MM.1S (cell line): Measurements from ENCODE around the gene CAMP.

Experiments used
- CTCF ChIP-seq: fragments of 300-600 bp; sonication (generic); IDR thresholded peaks from 2 replicates; pipeline ENCODE4 v1.5.1; 2016; ENCODE audit warnings: antibody characterized with exemption, low read length, mixed read lengths
- EZH2 ChIP-seq: fragments of 300-600 bp; sonication (generic); optimal IDR thresholded peaks from 2 replicates; pipeline ENCODE3; 2017; ENCODE audit warnings: low read depth, mild to moderate bottlenecking, antibody characterized with exemption, low read length, mixed read lengths

- TF ChIP-seq EZH2, result no peak
- no peak for TF ChIP-seq CTCF
Measured at GRCh38 chr3:48243886-48244285, 20.6 kb downstream of the CAMP start.
